A549 (cell line): ENCODE results near the gene MAML3. TPM values are rescaled to one million over a fixed set of nuclear protein-coding genes. Genes with fewer than 3 reads are reported as not detected.
A peak's percentile ranks its signal among the peaks of the same experiment; 100 is the strongest.

ENCODE experiments used
- ATAC-seq, 2 experiments: fragments of 200-7000 bp in 1 of 2; fragments of >200 bp in 1 of 2; cut with Nextera tagmentation in 1 of 2; cut with Tn5 transposase in 1 of 2; 3 replicates each; pipeline versions ENCODE4 v1.8.0 to v1.9.1; 2018 to 2020; ENCODE audit warnings: mild to moderate bottlenecking in 1 of 2, moderate library complexity in 1 of 2
- CTCF ChIA-PET: fragments of 300-600 bp; sonication (Branson Sonifier 250); formaldehyde crosslinking; extraction: SDS; loops from one replicate; lab custom pipeline; 2021; ENCODE audit warnings: antibody characterized with exemption, inconsistent platforms; lab: Yijun Ruan, JAX
- POLR2A ChIA-PET: fragments of 350-600 bp; formaldehyde crosslinking; extraction: SDS; loops from one replicate; lab custom pipeline; 2021; ENCODE audit warnings: antibody characterized with exemption, inconsistent platforms; lab: Yijun Ruan, JAX
- DNase-seq, 2 experiments: peaks; one replicate each; pipeline versions ENCODE4 v3.0.0 to v3.0.0-alpha.2; 2011 to 2016; ENCODE audit warnings: low read depth in 1 of 2, low spot score in 1 of 2
- FAIRE-seq: peaks from 2 replicates; lab custom pipeline; 2011; peaks lifted over from hg19 to GRCh38; lab: Jason Lieb, UNC
- H3K27ac ChIP-seq, 2 experiments: fragments of >200 bp; sonication (Bioruptor Twin); formaldehyde crosslinking; 3 replicates each; pipeline ENCODE4 v1.5.1; 2016 to 2017
- H3K4me1 ChIP-seq: fragments of >200 bp; sonication (Bioruptor Twin); formaldehyde crosslinking; 3 replicates; pipeline ENCODE4 v1.6.1; 2016
- H3K4me2 ChIP-seq: fragments of >200 bp; sonication (Bioruptor Twin); formaldehyde crosslinking; 3 replicates; pipeline ENCODE4 v1.6.1; 2016
- H3K4me3 ChIP-seq: fragments of >200 bp; sonication (Bioruptor Twin); formaldehyde crosslinking; 3 replicates; pipeline ENCODE4 v1.5.1; 2016
- H3K9me3 ChIP-seq: fragments of >200 bp; sonication (Bioruptor Twin); formaldehyde crosslinking; 3 replicates; pipeline ENCODE4 v1.6.1; 2016
- BHLHE40 ChIP-seq: IDR thresholded peaks from 2 replicates; pipeline ENCODE4 v1.6.1; 2012; ENCODE audit warnings: low read depth, low read length, inconsistent platforms
- CEBPB ChIP-seq, 2 experiments: fragments of >200 bp in 1 of 2; sonication (Bioruptor Twin) in 1 of 2; formaldehyde crosslinking in 1 of 2; IDR thresholded peaks; 2 replicates each; pipeline ENCODE4 v1.6.1; 2012 to 2016
- EHF ChIP-seq: fragments of 250-450 bp; sonication (Bioruptor Pico); IDR thresholded peaks from 2 replicates; pipeline ENCODE4 v1.5.0; 2020; ENCODE audit warnings: mild to moderate bottlenecking
- EP300 ChIP-seq, 2 experiments: fragments of >200 bp; sonication (Bioruptor Twin); formaldehyde crosslinking; IDR thresholded peaks; 2 replicates in 1 of 2; 3 replicates in 1 of 2; pipeline ENCODE4 v1.6.1; 2016 to 2017
- ESRRA ChIP-seq: fragments of 150-350 bp; IDR thresholded peaks from 2 replicates; pipeline ENCODE4 v1.6.1; 2014; ENCODE audit warnings: mild to moderate bottlenecking, low read length, borderline replicate concordance
- FOSB ChIP-seq: fragments of 250-450 bp; sonication (Bioruptor Pico); IDR thresholded peaks from 2 replicates; pipeline ENCODE4 v1.5.0; 2020; ENCODE audit warnings: mild to moderate bottlenecking, moderate library complexity
- GATA3 ChIP-seq: IDR thresholded peaks from 2 replicates; pipeline ENCODE4 v1.6.1; 2012; ENCODE audit warnings: borderline replicate concordance
- HOXA7 ChIP-seq: fragments of 250-450 bp; sonication (Bioruptor Pico); IDR thresholded peaks from 2 replicates; pipeline ENCODE4 v1.5.0; 2020; ENCODE audit warnings: mild to moderate bottlenecking, moderate library complexity
- JUN ChIP-seq, 2 experiments: fragments of >200 bp; sonication (Bioruptor Twin); formaldehyde crosslinking; IDR thresholded peaks; 2 replicates in 1 of 2; 3 replicates in 1 of 2; pipeline ENCODE4 v1.6.1; 2016 to 2017
- JUNB ChIP-seq: fragments of >200 bp; sonication (Bioruptor Twin); formaldehyde crosslinking; IDR thresholded peaks from 2 replicates; pipeline ENCODE4 v1.6.1; 2016
- MAFK ChIP-seq: fragments of 450-650 bp; IDR thresholded peaks from 2 replicates; pipeline ENCODE4 v1.6.1; 2014; ENCODE audit not compliant: partially characterized antibody
- MYC ChIP-seq: IDR thresholded peaks from 2 replicates; pipeline ENCODE4 v1.6.1; 2012; ENCODE audit warnings: mild to moderate bottlenecking, inconsistent platforms, low read length, improper control_type of control experiment, borderline replicate concordance
- POLR2A ChIP-seq: IDR thresholded peaks from 2 replicates; pipeline ENCODE4 v1.6.1; 2012; ENCODE audit warnings: mild to moderate bottlenecking, low read length
- RAD21 ChIP-seq, 2 experiments: fragments of >200 bp in 1 of 2; sonication (Bioruptor Twin) in 1 of 2; formaldehyde crosslinking in 1 of 2; IDR thresholded peaks in 1 of 2; conservative IDR thresholded peaks in 1 of 2; 2 replicates in 1 of 2; 3 replicates in 1 of 2; pipeline ENCODE4 v1.6.1; 2012 to 2018; ENCODE audit warnings: inconsistent platforms in 1 of 2
- RCOR1 ChIP-seq: fragments of 150-350 bp; IDR thresholded peaks from 2 replicates; pipeline ENCODE4 v1.6.1; 2014; ENCODE audit warnings: antibody characterized with exemption, low read length, low read depth
- RNF2 ChIP-seq: fragments of 200-600 bp; sonication (generic); IDR thresholded peaks from 2 replicates; pipeline ENCODE4 v1.6.1; 2016; ENCODE audit warnings: low read depth, mild to moderate bottlenecking, antibody characterized with exemption, moderate library complexity, borderline replicate concordance
- SMC3 ChIP-seq: fragments of >200 bp; sonication (Bioruptor Twin); formaldehyde crosslinking; IDR thresholded peaks from 3 replicates; pipeline ENCODE4 v1.6.1; 2018; ENCODE audit warnings: inconsistent platforms
- SREBF2 ChIP-seq: fragments of 450-650 bp; IDR thresholded peaks from 2 replicates; pipeline ENCODE4 v1.6.1; 2014; ENCODE audit warnings: mild to moderate bottlenecking, moderate library complexity
- TFCP2L1 ChIP-seq: fragments of 250-450 bp; sonication (Bioruptor Pico); IDR thresholded peaks from 2 replicates; pipeline ENCODE4 v1.5.0; 2021; ENCODE audit warnings: mild to moderate bottlenecking
- TP53 ChIP-seq: fragments of 250-450 bp; sonication (Bioruptor Pico); IDR thresholded peaks from 2 replicates; pipeline ENCODE4 v1.5.0; 2021; ENCODE audit warnings: mild to moderate bottlenecking, moderate library complexity
- ZFP36 ChIP-seq: fragments of 450-650 bp; IDR thresholded peaks from 2 replicates; pipeline ENCODE4 v1.6.1; 2014; ENCODE audit warnings: borderline replicate concordance; ENCODE audit not compliant: partially characterized antibody
- ZNF302 ChIP-seq: fragments of 250-450 bp; sonication (Bioruptor Pico); IDR thresholded peaks from 2 replicates; pipeline ENCODE4 v1.9.0; 2021; ENCODE audit warnings: inconsistent platforms, mild to moderate bottlenecking, moderate library complexity
- WGBS: methylation state at CpG from one replicate; pipeline ENCODE4 v1.1.6; 2017; ENCODE audit errors: missing lambda C conversion rate; 5-methylcytosine and 5-hydroxymethylcytosine counted together
- polyA plus RNA-seq, 4 experiments: library from polyadenylated mRNA; depleted of rRNA in 3 of 4; stranded (reverse); fragments of >200 nt; fragmentation: RNase III in 1 of 4; extraction: RNeasy Plus Mini Kit Qiagen cat#74134 plus additional on column Dnase treatment in 1 of 4; gene quantifications; 2 replicates in 3 of 4; 3 replicates in 1 of 4; pipeline ENCODE4 v1.2.3, GENCODE V29; 2011 to 2017
- TF ChIP-seq, protein P1 (sequence below): fragments of >200 bp; sonication (Bioruptor Twin); formaldehyde crosslinking; IDR thresholded peaks from 3 replicates; pipeline ENCODE4 v1.6.1; 2016
- TF ChIP-seq, protein P2 (sequence below): IDR thresholded peaks from 2 replicates; pipeline ENCODE4 v1.6.1; 2012
- TF ChIP-seq, protein P3 (sequence below): fragments of 450-650 bp; IDR thresholded peaks from 2 replicates; pipeline ENCODE4 v1.6.1; 2014; ENCODE audit warnings: antibody characterized with exemption
- TF ChIP-seq, protein P4 (sequence below): IDR thresholded peaks from 2 replicates; pipeline ENCODE4 v1.6.1; 2012; ENCODE audit warnings: low read depth, borderline replicate concordance
- TF ChIP-seq, protein P5 (sequence below): fragments of 150-350 bp; IDR thresholded peaks from 2 replicates; pipeline ENCODE4 v1.6.1; 2014; ENCODE audit warnings: low read depth, mild to moderate bottlenecking, low read length
- TF ChIP-seq, protein P6 (sequence below): fragments of 250-450 bp; sonication (Bioruptor Pico); IDR thresholded peaks from 2 replicates; pipeline ENCODE4 v1.5.0; 2021; ENCODE audit warnings: mild to moderate bottlenecking, moderate library complexity, borderline replicate concordance

Gene MAML3
- polyA plus RNA-seq, 2 of the 4 experiments (the other 2 are of a cell fraction): 9.0 to 22.2 TPM

DNA sequence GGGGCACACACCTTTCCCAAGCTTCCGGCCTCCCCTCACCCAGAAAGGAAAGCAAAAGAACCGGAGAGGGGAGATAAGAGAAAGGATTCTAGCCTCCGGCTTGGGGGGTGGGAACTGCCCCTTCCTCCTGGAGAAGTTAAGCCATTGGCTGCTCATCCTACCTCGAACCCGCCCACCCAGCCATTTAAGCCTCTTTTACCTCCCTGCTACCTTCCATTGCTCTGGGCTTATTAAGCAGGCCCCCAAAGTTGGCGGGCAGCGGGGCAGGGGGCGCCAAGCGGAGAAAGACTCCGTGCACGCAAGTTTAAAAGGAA is 2.3 kb downstream of the MAML3 start:
- TF ChIP-seq JUN (IDR thresholded peaks at IDR 0.05) (peak in 1 of 2 experiments; percentile 94; a peak in 3 of 5 replicates), RCOR1 (no peak), ZNF302 (no peak), FOSB (no peak)
- TF ChIP-seq, protein P1, sequence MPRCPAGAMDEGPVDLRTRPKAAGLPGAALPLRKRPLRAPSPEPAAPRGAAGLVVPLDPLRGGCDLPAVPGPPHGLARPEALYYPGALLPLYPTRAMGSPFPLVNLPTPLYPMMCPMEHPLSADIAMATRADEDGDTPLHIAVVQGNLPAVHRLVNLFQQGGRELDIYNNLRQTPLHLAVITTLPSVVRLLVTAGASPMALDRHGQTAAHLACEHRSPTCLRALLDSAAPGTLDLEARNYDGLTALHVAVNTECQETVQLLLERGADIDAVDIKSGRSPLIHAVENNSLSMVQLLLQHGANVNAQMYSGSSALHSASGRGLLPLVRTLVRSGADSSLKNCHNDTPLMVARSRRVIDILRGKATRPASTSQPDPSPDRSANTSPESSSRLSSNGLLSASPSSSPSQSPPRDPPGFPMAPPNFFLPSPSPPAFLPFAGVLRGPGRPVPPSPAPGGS: peak; percentile 87
- TF ChIP-seq, all 56 proteins: peak for 2
- POLR2A ChIA-PET: interaction anchor here (0.6 to 3.1 kb wide), 12 partner anchors 48 to 343 kb away, joined by 3 to 29 read pairs (median 6); no protein-coding TSS in a partner anchor
- peak overlapping the region; percentile 99 for H3K27ac ChIP-seq
- H3K4me1 ChIP-seq: peaks cover 39% of the 10 kb centered on the region
- H3K4me3 ChIP-seq: peak overlapping the region; percentile 80
- H3K4me2 ChIP-seq: peak overlapping the region; percentile 70
- peak; percentile 80 to 94 for DNase-seq
- no peaks in the 10 kb centered on the region for H3K9me3 ChIP-seq
- peak; percentile 62 to 76 for ATAC-seq
- FAIRE-seq: no peak
- CTCF ChIA-PET: interaction anchor here (1.1 to 1.2 kb wide), 3 partner anchors 57 to 103 kb away, joined by 3 to 7 read pairs (median 4); no protein-coding TSS in a partner anchor
- under 1% methylated on average over 10 of the region's 11 CpGs for WGBS

DNA sequence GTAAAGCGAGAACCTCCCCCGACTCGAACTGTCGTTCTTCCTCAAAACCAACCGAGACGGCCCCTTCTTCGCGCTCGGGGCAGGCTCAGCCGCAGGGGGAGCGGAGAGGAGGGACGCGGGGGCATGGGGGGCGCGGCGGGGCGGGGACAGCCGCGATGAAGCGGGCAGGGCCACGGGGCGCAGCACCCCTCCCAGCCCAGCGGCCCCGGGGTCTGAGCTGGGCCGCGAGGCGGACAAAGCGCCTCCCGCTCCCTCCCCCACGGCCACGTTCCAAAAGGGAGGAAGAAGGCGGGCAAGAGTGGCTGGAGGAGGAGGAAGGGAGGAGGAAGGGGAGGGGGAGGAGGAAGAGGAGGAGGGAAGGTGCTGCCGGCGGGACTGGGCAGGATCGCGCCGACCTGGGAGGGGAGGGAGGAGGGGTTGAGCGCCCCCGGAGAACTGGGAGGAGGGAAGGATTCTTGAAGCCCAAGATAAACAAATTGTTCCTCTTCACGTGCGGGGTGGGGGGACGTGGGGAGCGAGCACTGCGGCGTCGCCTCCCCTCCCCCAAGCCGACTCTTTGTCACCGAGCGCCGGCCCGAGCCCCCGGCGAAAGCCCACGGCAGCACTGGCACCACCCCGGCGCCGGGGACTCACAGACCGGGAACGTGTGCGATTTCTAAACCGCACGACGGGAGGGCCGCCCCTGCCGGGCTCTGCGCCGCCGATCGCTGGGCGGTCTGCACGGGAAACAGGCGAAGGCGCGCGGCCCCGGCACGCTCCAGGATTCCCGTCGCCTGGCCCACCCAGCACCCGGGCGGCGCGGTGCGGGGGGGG is 2.9 kb downstream of the MAML3 start:
- WGBS: 1% methylated on average over 20 of the region's 84 CpGs
- Histone ChIP-seq H3K9me3 (no peaks in the 10 kb centered on the region), H3K27ac (peak overlapping the region; percentile 99), H3K4me1 (peaks cover 42% of the 10 kb centered on the region), H3K4me2 (peak overlapping the region; percentile 89), H3K4me3 (peak overlapping the region; percentile 80)
- peak; percentile 55 to 95 for DNase-seq
- ChIA-PET CTCF (interaction anchor here (0.6 to 1.3 kb wide), 8 partner anchors 11 to 203 kb away, joined by 3 to 7 read pairs (median 4); no protein-coding TSS in a partner anchor), POLR2A (interaction anchor here (0.6 to 3.1 kb wide), 20 partner anchors 18 to 498 kb away, joined by 3 to 29 read pairs (median 5); no protein-coding TSS in a partner anchor)
- ATAC-seq: peak; percentile 54 to 66
- no peak for FAIRE-seq
- TF ChIP-seq RAD21 (conservative IDR thresholded peaks at IDR 0.05 in 1 of 2, IDR thresholded peaks at IDR 0.05 in 1 of 2) (peak; percentile 4 to 29; a peak in 1 of 5 replicates), RNF2 (no peak), SMC3 (peak; percentile 37; the same call in 1 of the 3 replicates), EHF (CRISPR knock-in tag) (no peak), POLR2A (peak; percentile 5), MYC (peak; percentile 74; the same call in 1 of the 2 replicates), HOXA7 (CRISPR knock-in tag) (peak; percentile 50; the same call in 1 of the 2 replicates), SREBF2 (no peak), TP53 (CRISPR knock-in tag) (no peak), CEBPB (IDR thresholded peaks at IDR 0.05) (peak in 1 of 2 experiments; percentile 7; a peak in 2 of 4 replicates), JUN (IDR thresholded peaks at IDR 0.05) (peak; percentile 14 to 62; a peak in 1 of 5 replicates), ESRRA (no peak), EP300 (IDR thresholded peaks at IDR 0.05) (peak in 1 of 2 experiments; percentile 25; a peak in 1 of 5 replicates), TFCP2L1 (CRISPR knock-in tag) (no peak), BHLHE40 (peak; percentile 92), MAFK (no peak), JUNB (no peak), ZFP36 (no peak), FOSB (0 out of 2 replicates have a peak, but pooled peaks have one; percentile 55), GATA3 (peak; percentile 48)
- TF ChIP-seq, protein P2, sequence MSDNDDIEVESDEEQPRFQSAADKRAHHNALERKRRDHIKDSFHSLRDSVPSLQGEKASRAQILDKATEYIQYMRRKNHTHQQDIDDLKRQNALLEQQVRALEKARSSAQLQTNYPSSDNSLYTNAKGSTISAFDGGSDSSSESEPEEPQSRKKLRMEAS: peak; percentile 81
- TF ChIP-seq, protein P3, sequence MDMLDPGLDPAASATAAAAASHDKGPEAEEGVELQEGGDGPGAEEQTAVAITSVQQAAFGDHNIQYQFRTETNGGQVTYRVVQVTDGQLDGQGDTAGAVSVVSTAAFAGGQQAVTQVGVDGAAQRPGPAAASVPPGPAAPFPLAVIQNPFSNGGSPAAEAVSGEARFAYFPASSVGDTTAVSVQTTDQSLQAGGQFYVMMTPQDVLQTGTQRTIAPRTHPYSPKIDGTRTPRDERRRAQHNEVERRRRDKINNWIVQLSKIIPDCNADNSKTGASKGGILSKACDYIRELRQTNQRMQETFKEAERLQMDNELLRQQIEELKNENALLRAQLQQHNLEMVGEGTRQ: 0 out of 2 replicates have a peak, but pooled peaks have one; percentile 9
- TF ChIP-seq, protein P1: no peak
- TF ChIP-seq, protein P4, sequence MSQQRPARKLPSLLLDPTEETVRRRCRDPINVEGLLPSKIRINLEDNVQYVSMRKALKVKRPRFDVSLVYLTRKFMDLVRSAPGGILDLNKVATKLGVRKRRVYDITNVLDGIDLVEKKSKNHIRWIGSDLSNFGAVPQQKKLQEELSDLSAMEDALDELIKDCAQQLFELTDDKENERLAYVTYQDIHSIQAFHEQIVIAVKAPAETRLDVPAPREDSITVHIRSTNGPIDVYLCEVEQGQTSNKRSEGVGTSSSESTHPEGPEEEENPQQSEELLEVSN: 0 out of 2 replicates have a peak, but pooled peaks have one; percentile 25
- TF ChIP-seq, protein P5, sequence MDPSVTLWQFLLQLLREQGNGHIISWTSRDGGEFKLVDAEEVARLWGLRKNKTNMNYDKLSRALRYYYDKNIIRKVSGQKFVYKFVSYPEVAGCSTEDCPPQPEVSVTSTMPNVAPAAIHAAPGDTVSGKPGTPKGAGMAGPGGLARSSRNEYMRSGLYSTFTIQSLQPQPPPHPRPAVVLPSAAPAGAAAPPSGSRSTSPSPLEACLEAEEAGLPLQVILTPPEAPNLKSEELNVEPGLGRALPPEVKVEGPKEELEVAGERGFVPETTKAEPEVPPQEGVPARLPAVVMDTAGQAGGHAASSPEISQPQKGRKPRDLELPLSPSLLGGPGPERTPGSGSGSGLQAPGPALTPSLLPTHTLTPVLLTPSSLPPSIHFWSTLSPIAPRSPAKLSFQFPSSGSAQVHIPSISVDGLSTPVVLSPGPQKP: no peak
- TF ChIP-seq, protein P6, sequence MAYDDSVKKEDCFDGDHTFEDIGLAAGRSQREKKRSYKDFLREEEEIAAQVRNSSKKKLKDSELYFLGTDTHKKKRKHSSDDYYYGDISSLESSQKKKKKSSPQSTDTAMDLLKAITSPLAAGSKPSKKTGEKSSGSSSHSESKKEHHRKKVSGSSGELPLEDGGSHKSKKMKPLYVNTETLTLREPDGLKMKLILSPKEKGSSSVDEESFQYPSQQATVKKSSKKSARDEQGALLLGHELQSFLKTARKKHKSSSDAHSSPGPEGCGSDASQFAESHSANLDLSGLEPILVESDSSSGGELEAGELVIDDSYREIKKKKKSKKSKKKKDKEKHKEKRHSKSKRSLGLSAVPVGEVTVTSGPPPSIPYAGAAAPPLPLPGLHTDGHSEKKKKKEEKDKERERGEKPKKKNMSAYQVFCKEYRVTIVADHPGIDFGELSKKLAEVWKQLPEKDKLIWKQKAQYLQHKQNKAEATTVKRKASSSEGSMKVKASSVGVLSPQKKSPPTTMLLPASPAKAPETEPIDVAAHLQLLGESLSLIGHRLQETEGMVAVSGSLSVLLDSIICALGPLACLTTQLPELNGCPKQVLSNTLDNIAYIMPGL (CRISPR knock-in tag): no peak
